Left lung (tissue), 10 donors: ENCODE data around the gene HOXC5. TPM values are rescaled to one million over a fixed set of nuclear protein-coding genes. Genes with fewer than 3 reads are reported as not detected.

ENCODE experiments used
- ATAC-seq: fragments of 200-7000 bp; cut with Tn5 transposase; one replicate; pipeline ENCODE4 v1.9.1; 2020; ENCODE audit warnings: moderate library complexity
- DNase-seq, 4 donors: peaks; one replicate each; pipeline ENCODE4 v3.0.0-alpha.2; 2013 to 2020
- H3K27ac ChIP-seq, 2 donors: fragments of 200-600 bp; sonication (generic) in 1 of 2; one replicate each; pipeline versions ENCODE4 v1.5.0 to v1.8.0; 2020 to 2021
- H3K27me3 ChIP-seq, 2 donors: fragments of 200-600 bp; sonication (generic) in 1 of 2; one replicate each; pipeline versions ENCODE4 v1.5.0 to v1.8.0; 2020 to 2021
- H3K36me3 ChIP-seq, 2 donors: fragments of 200-600 bp; sonication (generic) in 1 of 2; one replicate each; pipeline versions ENCODE4 v1.5.0 to v1.8.0; 2020 to 2021
- H3K4me1 ChIP-seq, 2 donors: fragments of 200-600 bp; one replicate each; pipeline ENCODE4 v1.8.0; 2021
- H3K4me3 ChIP-seq, 2 donors: fragments of 200-600 bp; sonication (generic) in 1 of 2; one replicate each; pipeline versions ENCODE4 v1.5.0 to v1.8.0; 2020 to 2021; ENCODE audit warnings: mild to moderate bottlenecking in 1 of 2
- H3K9me3 ChIP-seq, 2 donors: fragments of 200-600 bp; sonication (generic) in 1 of 2; one replicate each; pipeline versions ENCODE4 v1.5.0 to v1.8.0; 2020 to 2021
- intact Hi-C, 2 donors: fragments of 100-400 bp; cut with DNase I; formaldehyde crosslinking; loops; one replicate each; pipeline versions ENCODE4 v1.11.2 to v1.14.2; 2022
- polyA plus RNA-seq, 6 donors: library from polyadenylated mRNA; unstranded; fragments of 120-200 nt; gene quantifications; one replicate each; pipeline ENCODE4 v1.2.1, GENCODE V29; 2013; ENCODE audit not compliant: insufficient read length in 6 of 6
- total RNA-seq, 2 donors: library from RNA; stranded (reverse); fragmentation: NEBNext Ultra II Directional; extraction: Animal tissue kit (Norgen Biotek cat#: 25700); gene quantifications; one replicate each; pipeline ENCODE4 v1.2.1, GENCODE V29; 2021
- TF ChIP-seq, protein P1 (sequence below), 2 donors: fragments of 200-600 bp; sonication (generic) in 1 of 2; IDR thresholded peaks; one replicate each; pipeline versions ENCODE4 v1.5.0 to v1.8.0; 2021; ENCODE audit warnings: antibody characterized with exemption in 2 of 2
- donor health status: DM: no; HTN: yes; CAD: no.
- donor health status: DM: no; HTN: no; CAD: no.

The HOXC5 gene
- total and polyA plus RNA-seq, 8 donors: 0.11 to 0.38 (median 0.28) TPM

DNA sequence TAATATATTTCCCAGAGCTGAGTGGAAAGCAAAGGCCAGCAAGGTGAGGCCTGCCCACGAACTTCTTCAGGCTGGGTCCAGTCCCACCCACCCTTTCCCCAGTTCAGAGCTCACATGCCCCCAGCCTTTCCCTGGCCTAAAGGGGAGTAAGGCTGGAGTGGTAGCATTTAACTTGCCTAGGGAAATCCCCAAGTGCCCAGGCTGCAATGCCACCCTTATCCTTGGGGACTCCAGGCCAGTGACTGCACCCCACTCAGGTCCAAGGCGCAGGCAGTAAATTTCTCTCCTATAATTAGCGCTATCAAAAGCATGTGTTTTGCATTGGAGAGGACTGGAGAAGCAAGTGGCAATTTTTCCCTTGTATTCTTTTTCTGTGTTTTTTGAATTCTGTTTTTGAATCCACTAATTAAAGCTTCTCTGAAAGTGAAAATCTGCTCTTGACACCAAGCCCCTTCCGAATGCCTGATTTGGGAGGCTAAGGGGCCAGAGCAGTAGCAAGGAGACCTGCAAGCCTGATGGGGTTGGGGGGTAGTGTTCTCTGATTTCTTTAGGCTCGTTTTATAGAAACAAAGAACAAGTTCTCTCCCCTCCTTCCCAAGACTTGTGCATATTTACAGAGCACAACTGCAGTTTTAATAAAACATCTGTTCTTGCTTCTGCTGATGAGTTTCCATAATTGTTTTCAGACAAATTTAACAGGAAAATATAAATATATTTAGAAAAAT lies 8.1 kb upstream of the HOXC5 start:
- DNase-seq (no peak), ATAC-seq (no peak)
- Histone ChIP-seq H3K9me3 (no peaks in the 10 kb centered on the region), H3K27ac (no peak overlapping the region), H3K27me3 (peaks cover 89 to 100% of the 10 kb centered on the region in 2 donors), H3K4me3 (no peak overlapping the region), H3K36me3 (no peaks in the 10 kb centered on the region), H3K4me1 (no peaks in the 10 kb centered on the region)
- TF ChIP-seq, protein P1, sequence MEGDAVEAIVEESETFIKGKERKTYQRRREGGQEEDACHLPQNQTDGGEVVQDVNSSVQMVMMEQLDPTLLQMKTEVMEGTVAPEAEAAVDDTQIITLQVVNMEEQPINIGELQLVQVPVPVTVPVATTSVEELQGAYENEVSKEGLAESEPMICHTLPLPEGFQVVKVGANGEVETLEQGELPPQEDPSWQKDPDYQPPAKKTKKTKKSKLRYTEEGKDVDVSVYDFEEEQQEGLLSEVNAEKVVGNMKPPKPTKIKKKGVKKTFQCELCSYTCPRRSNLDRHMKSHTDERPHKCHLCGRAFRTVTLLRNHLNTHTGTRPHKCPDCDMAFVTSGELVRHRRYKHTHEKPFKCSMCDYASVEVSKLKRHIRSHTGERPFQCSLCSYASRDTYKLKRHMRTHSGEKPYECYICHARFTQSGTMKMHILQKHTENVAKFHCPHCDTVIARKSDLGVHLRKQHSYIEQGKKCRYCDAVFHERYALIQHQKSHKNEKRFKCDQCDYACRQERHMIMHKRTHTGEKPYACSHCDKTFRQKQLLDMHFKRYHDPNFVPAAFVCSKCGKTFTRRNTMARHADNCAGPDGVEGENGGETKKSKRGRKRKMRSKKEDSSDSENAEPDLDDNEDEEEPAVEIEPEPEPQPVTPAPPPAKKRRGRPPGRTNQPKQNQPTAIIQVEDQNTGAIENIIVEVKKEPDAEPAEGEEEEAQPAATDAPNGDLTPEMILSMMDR (IDR thresholded peaks at IDR 0.05): no peak
- intact Hi-C loops: no loop called here

DNA sequence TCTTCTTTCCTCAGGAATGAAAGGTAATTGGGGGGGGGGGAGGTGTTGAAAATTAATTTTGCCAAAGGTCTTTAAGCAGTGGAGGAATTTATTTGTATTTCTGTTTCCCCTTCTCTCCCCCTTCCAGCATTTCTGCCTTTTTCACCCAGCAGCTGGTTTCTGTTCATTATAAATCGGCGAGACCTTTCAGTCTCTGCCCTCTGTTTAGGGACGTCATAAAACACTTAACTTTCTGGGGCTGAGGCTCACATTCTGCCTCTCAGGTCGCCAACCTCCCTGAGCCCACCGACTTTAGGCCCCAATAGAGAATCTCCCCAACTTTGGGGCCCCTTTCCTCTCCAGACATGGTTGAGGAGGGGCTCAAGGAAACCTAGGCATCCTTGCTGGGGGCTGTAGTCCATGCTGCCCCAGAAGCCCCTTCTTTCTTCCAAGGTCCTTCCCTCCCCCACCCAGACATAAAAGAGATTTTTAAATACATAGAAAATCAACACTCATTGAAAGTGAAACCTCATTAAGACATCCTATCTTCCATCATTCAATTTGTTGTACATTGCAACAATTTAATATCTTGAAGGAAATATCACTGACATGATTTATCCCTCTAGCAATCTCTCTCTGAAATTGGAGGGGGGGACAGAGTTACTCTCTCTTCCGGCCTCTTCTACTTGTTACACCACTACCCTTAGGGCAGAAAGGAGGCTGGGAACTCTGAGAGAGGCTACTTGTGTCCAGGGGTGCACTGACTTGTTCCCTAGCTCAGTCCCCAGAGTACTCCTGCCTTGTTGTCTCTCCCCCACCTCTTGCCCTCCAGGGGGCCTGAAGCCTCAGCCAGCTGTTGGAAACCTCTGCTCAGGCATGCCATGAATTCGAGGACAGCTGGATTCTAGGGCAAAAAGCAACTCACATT lies 7.1 kb upstream of the HOXC5 start:
- peaks cover 92 to 100% of the 10 kb centered on the region in 2 donors for H3K27me3 ChIP-seq
- H3K27ac ChIP-seq: no peak overlapping the region
- no peaks in the 10 kb centered on the region for H3K9me3 ChIP-seq
- no peaks in the 10 kb centered on the region for H3K36me3 ChIP-seq
- H3K4me1 ChIP-seq: peaks cover 0 to under 1% of the 10 kb centered on the region in 2 donors
- H3K4me3 ChIP-seq: no peak overlapping the region
- intact Hi-C loops: no loop called here
- TF ChIP-seq, protein P1 (IDR thresholded peaks at IDR 0.05): no peak
- DNase-seq (no peak), ATAC-seq (no peak)

DNA sequence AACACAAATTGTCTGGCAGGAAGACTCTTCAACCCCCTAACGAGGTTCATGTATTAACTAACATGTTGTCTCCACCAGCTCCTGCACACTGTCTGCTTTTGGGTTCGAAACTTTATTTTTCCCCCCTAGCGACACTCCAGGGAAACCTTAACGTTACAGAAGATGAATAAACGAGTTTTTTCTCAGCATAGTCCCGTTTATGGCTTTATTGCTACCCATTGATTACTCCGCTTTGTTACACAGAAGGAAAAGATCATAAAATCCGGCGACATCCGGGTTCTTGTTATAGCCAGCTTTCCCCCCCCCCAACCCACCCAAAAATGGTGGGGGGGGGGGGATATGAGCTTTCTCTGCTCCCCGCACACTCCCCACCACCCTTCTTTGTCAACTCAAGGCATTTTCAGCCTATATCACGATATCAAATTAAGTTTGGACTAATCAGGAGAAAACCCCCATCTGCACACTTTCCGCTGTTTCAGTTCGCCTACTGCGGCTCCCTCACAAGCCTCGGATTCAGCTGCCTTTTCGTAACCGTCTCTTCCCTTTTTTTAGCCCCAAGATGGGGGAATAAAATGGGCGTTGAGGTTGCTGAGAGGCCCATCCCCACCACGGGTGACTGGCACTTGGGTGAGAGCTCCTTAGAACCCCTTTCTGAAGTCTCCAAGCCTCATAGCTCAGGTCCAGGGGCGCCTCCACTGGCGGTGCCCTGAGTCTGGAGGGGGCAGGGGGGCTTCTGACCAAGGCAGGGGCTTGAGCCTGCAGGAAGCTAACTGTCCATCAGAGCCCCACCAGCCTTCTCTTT lies 6.0 kb upstream of the HOXC5 start:
- H3K4me1 ChIP-seq: peaks cover 0 to 6% of the 10 kb centered on the region in 2 donors
- no peaks in the 10 kb centered on the region for H3K36me3 ChIP-seq
- no peak overlapping the region for H3K27ac ChIP-seq
- ATAC-seq (no peak), DNase-seq (no peak)
- H3K27me3 ChIP-seq: peaks cover 92 to 100% of the 10 kb centered on the region in 2 donors
- H3K4me3 ChIP-seq: no peak overlapping the region
- intact Hi-C loops: no loop called here
- H3K9me3 ChIP-seq: no peaks in the 10 kb centered on the region
- TF ChIP-seq, protein P1 (IDR thresholded peaks at IDR 0.05): no peak

DNA sequence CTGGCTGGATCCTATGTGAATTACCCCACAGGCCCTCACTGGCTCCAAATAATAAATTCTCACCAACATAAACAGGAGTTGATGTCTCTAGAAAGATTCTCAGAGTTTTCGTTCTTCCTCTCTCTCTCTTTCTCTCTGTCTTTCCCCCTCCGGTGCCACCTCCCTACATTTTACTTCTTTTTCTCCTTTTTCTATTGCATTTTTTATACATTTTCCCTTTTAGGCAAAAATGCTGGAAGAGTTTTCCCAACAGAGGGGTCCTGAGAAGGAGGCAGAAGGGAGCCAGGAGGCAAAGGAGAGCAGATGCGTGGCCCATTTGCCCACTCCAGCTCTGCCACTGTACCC lies 5.4 kb upstream of the HOXC5 start:
- ATAC-seq: no peak
- Histone ChIP-seq H3K27ac (no peak overlapping the region), H3K27me3 (peaks cover 93 to 100% of the 10 kb centered on the region in 2 donors), H3K9me3 (no peaks in the 10 kb centered on the region), H3K4me1 (peaks cover 0 to 6% of the 10 kb centered on the region in 2 donors), H3K36me3 (no peaks in the 10 kb centered on the region), H3K4me3 (no peak overlapping the region)
- intact Hi-C loops: no loop called here
- TF ChIP-seq, protein P1 (IDR thresholded peaks at IDR 0.05): no peak
- DNase-seq: no peak
